Neural progenitor cell (in vitro differentiated cells): ENCODE results near the gene MYBPH. TPM values are rescaled to one million over a fixed set of nuclear protein-coding genes. Genes with fewer than 3 reads are reported as not detected.

Experiments
- DNase-seq: peaks from one replicate; pipeline ENCODE4 v3.0.0-alpha.2; 2016; ENCODE audit warnings: low spot score
- H2AFZ ChIP-seq: fragments of 200-600 bp; sonication (generic); replicated peaks from 2 replicates; pipeline ENCODE4 v1.6.1; 2016; ENCODE audit warnings: antibody characterized with exemption
- H3F3A ChIP-seq: fragments of 200-600 bp; sonication (generic); 2 replicates; pipeline ENCODE4 v1.6.1; 2016; ENCODE audit warnings: antibody characterized with exemption, low read depth
- H3K27ac ChIP-seq: fragments of 200-600 bp; sonication (generic); 2 replicates; pipeline ENCODE4 v1.5.1; 2016; ENCODE audit warnings: mild to moderate bottlenecking
- H3K27me3 ChIP-seq: fragments of 200-600 bp; sonication (generic); 2 replicates; pipeline ENCODE4 v1.6.1; 2016; ENCODE audit warnings: mild to moderate bottlenecking, moderate library complexity
- H3K36me3 ChIP-seq: fragments of 200-600 bp; sonication (generic); 2 replicates; pipeline ENCODE4 v1.5.1; 2016
- H3K4me1 ChIP-seq: fragments of 200-600 bp; sonication (generic); 2 replicates; pipeline ENCODE4 v1.6.1; 2016; ENCODE audit warnings: mixed run types
- H3K4me2 ChIP-seq: fragments of 200-600 bp; sonication (generic); 2 replicates; pipeline ENCODE4 v1.6.1; 2016
- H3K4me3 ChIP-seq: fragments of 200-600 bp; sonication (generic); 2 replicates; pipeline ENCODE4 v1.5.1; 2016
- H3K79me2 ChIP-seq: fragments of 200-600 bp; sonication (generic); 2 replicates; pipeline ENCODE4 v1.6.1; 2016; ENCODE audit warnings: low read depth
- H3K9ac ChIP-seq: fragments of 200-600 bp; sonication (generic); 2 replicates; pipeline ENCODE4 v1.6.1; 2016
- H3K9me3 ChIP-seq: fragments of 200-600 bp; sonication (generic); 2 replicates; pipeline ENCODE4 v1.5.1; 2016; ENCODE audit warnings: low read depth
- H4K20me1 ChIP-seq: fragments of 200-600 bp; sonication (generic); 2 replicates; pipeline ENCODE4 v1.6.1; 2016; ENCODE audit warnings: low read depth
- H3K27ac Mint-ChIP-seq: 3 replicates; pipeline ENCODE4 v1.8.0; 2021; ENCODE audit warnings: mixed read lengths
- H3K27me3 Mint-ChIP-seq: 2 replicates; pipeline ENCODE4 v1.8.0; 2022; ENCODE audit warnings: low read depth, mild to moderate bottlenecking, inconsistent platforms, moderate library complexity, mixed read lengths; ENCODE audit not compliant: insufficient read depth
- H3K36me3 Mint-ChIP-seq: 3 replicates; pipeline ENCODE4 v1.8.0; 2021; ENCODE audit warnings: mixed read lengths
- H3K4me1 Mint-ChIP-seq: 3 replicates; pipeline ENCODE4 v1.8.0; 2021; ENCODE audit warnings: mixed read lengths
- H3K4me3 Mint-ChIP-seq: 3 replicates; pipeline ENCODE4 v1.8.0; 2021; ENCODE audit warnings: mild to moderate bottlenecking, moderate library complexity, mixed read lengths
- H3K9me3 Mint-ChIP-seq: 3 replicates; pipeline ENCODE4 v1.8.0; 2020; ENCODE audit warnings: mixed read lengths
- CTCF ChIP-seq: fragments of 200-600 bp; sonication (generic); IDR thresholded peaks from 2 replicates; pipeline ENCODE4 v1.5.1; 2017; ENCODE audit warnings: antibody characterized with exemption, mild to moderate bottlenecking
- EZH2 ChIP-seq: fragments of 200-600 bp; sonication (generic); IDR thresholded peaks from 2 replicates; pipeline ENCODE4 v1.6.1; 2017; ENCODE audit warnings: antibody characterized with exemption, mild to moderate bottlenecking, moderate library complexity
- EZH2phosphoT487 ChIP-seq: fragments of 200-600 bp; sonication (generic); IDR thresholded peaks from 2 replicates; pipeline ENCODE4 v1.6.1; 2017; ENCODE audit warnings: antibody characterized with exemption
- total RNA-seq: library from RNA; depleted of rRNA; stranded (reverse); fragments of >200 nt; gene quantifications from 2 replicates; pipeline ENCODE4 v1.2.3, GENCODE V29; 2015; ENCODE audit warnings: low replicate concordance

The MYBPH gene
- total RNA-seq, 1 donor from 2014 or later = not detected

- no peak for DNase-seq
Measured at GRCh38 chr1:203186446-203187303, 11.0 kb upstream of the MYBPH start, which contains the start of gene CHI3L1. Gene CHI3L1, minus strand, starts transcription at chr1:203186704. Its CDS starts 81 bp downstream, at chr1:203186623.

GRCh38 chr1:203186091-203186445 is 10.4 kb upstream of the MYBPH start:
- peaks cover 49% of the 10 kb centered on the region for H3K4me1 Mint-ChIP-seq
- TF ChIP-seq EZH2phosphoT487 = no peak
- no peak for TF ChIP-seq CTCF
- TF ChIP-seq EZH2 = no peak
- Histone ChIP-seq H3K79me2 (no peaks in the 10 kb centered on the region), H3K9me3 (no peaks in the 10 kb centered on the region), H3K4me3 (no peak overlapping the region), H3K27me3 (no peaks in the 10 kb centered on the region), H3F3A (peaks cover 24% of the 10 kb centered on the region), H3K4me1 (peaks cover 40% of the 10 kb centered on the region), H3K27ac (no peak overlapping the region), H4K20me1 (no peaks in the 10 kb centered on the region), H3K36me3 (no peaks in the 10 kb centered on the region), H3K4me2 (peak overlapping the region; percentile 51), H2AFZ (no peak overlapping the region), H3K9ac (no peak overlapping the region)
- no peak for DNase-seq
- H3K4me3 Mint-ChIP-seq = no peak overlapping the region
- peaks cover 7% of the 10 kb centered on the region for H3K27me3 Mint-ChIP-seq
- no peaks in the 10 kb centered on the region for H3K36me3 Mint-ChIP-seq
- no peaks in the 10 kb centered on the region for H3K9me3 Mint-ChIP-seq
- H3K27ac Mint-ChIP-seq = peak overlapping the region; percentile 62

More at GRCh38 chr1:203186446-203187303, 11.0 kb upstream of the MYBPH start, which contains the start of gene CHI3L1:
- no peaks in the 10 kb centered on the region for H3K27me3 ChIP-seq
- Mint-ChIP-seq H3K36me3 (peaks cover 2% of the 10 kb centered on the region), H3K4me3 (peak within 1 kb of the TSS; percentile 50), H3K27me3 (peaks cover 7% of the 10 kb centered on the region), H3K9me3 (no peaks in the 10 kb centered on the region), H3K4me1 (peaks cover 49% of the 10 kb centered on the region), H3K27ac (peak within 1 kb of the TSS; percentile 94)
- H2AFZ ChIP-seq = peak within 1 kb of the TSS; percentile 83
- H3K27ac ChIP-seq = peak within 1 kb of the TSS; percentile 25
- no peak for TF ChIP-seq EZH2phosphoT487
- TF ChIP-seq EZH2 = no peak
- no peak for TF ChIP-seq CTCF
- no peaks in the 10 kb centered on the region for H3K9me3 ChIP-seq
- H3K4me2 ChIP-seq = peak within 1 kb of the TSS; percentile 51
- H3K36me3 ChIP-seq = no peaks in the 10 kb centered on the region
- H3K79me2 ChIP-seq = no peaks in the 10 kb centered on the region
- no peak within 1 kb of the TSS for H3K4me3 ChIP-seq
- H3F3A ChIP-seq = peaks cover 19% of the 10 kb centered on the region
- no peak within 1 kb of the TSS for H3K9ac ChIP-seq
- no peaks in the 10 kb centered on the region for H4K20me1 ChIP-seq
- H3K4me1 ChIP-seq = peaks cover 37% of the 10 kb centered on the region

- Histone ChIP-seq H3K36me3 (no peaks in the 10 kb centered on the region), H2AFZ (no peak overlapping the region), H3K4me3 (no peak overlapping the region), H4K20me1 (no peaks in the 10 kb centered on the region), H3K79me2 (no peaks in the 10 kb centered on the region), H3K27ac (no peak overlapping the region), H3K4me2 (peak overlapping the region; percentile 51), H3K27me3 (no peaks in the 10 kb centered on the region), H3K9me3 (no peaks in the 10 kb centered on the region), H3K4me1 (peaks cover 40% of the 10 kb centered on the region), H3K9ac (no peak overlapping the region), H3F3A (peaks cover 24% of the 10 kb centered on the region)
- Mint-ChIP-seq H3K4me3 (no peak overlapping the region), H3K27ac (peak overlapping the region; percentile 62), H3K4me1 (peaks cover 53% of the 10 kb centered on the region), H3K36me3 (no peaks in the 10 kb centered on the region), H3K9me3 (no peaks in the 10 kb centered on the region), H3K27me3 (peaks cover 8% of the 10 kb centered on the region)
- TF ChIP-seq EZH2phosphoT487 = no peak
- TF ChIP-seq EZH2 = no peak
- no peak for TF ChIP-seq CTCF
- no peak for DNase-seq
Measured at GRCh38 chr1:203185585-203185984, 10.0 kb upstream of the MYBPH start.
